HK-2 (cell line): ENCODE results near the gene RAB5A.
"Not testable (repeated sequence)": the region's sequence is repeated elsewhere in the genome, so short reads cannot be mapped to it uniquely, and the experiment has no call there.

Experiments used
- DNase-seq: peaks from one replicate; pipeline ENCODE4 v3.0.0-alpha.2; 2018; ENCODE audit not compliant: unreplicated experiment

Gene RAB5A

DNA sequence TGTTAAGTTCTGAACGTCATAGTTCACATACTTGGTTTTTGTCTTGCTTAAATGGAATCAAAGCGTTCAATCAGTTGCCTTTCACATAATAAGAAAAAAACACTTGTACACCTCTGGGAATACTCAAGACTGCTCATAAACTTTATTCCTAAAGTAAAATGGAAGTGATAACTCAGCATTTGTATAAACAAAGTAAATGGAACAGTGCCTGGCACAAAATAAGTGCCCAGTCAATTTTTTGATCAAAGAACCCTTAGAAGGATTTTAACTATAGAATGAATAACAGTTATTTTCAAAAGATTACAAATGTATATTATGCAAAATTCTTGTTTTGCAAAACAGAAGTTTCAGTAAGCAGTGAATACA, 1.3 kb downstream of the RAB5A start:
- no peak for DNase-seq

DNA sequence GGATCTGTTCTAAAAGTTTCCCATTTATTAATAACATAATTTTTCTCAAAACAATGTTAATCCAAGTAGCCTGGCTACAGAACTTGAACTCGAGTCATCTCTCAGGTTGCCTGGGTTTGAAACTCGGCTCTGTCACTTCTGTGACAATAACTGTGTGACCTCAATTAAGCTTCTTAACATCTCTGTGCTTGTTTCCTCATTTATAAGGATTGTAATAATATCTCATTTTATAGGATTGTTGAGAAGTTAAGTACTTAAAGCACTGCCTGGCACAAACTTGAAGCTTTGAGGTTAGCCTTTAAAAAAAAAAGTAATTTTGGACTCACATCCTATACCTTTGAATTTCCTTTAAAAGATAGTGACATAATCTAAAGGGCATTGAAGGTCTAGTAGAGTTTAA, 3.4 kb downstream of the RAB5A start:
- DNase-seq, result no peak

DNA sequence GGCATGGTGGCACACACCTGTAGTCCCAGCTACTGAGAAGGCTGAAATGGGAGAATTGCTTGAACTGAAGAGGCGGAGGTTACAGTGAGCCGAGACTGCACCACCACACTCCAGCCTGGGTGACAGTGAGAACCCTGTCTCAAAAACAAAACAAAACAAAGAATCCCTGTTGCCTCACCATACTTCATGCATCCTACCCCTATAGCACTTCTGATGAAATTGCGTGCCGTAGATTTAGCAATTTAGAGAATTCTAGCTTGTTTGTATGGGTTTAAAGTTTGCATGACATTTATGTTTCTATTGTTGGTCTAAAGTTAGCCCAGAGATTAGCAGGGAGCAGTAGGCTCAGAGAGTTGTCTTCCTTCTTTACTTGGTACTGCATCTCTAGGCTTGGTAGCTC, 7.8 kb downstream of the RAB5A start:
- DNase-seq, result no peak

DNA sequence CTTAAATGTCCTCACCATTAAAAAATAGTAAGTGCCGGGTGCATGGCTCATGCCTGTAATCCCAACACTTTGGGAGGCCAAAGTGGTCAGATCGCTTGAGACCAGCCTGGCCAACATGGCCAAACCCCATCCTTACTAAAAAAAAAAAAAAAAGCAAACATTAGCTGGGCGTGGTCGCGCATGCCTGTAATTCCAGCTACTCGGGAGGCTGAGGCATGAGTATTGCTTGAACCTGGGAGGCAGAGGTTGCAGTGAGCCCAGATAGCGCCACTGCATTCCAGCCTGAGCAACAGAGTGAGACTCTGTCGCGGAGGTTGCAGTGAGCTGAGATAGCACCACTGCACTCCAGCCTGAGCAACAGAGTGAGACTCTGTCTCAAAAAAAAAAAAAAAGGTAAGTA, 10.5 kb downstream of the RAB5A start:
- not testable (repeated sequence) for DNase-seq

DNA sequence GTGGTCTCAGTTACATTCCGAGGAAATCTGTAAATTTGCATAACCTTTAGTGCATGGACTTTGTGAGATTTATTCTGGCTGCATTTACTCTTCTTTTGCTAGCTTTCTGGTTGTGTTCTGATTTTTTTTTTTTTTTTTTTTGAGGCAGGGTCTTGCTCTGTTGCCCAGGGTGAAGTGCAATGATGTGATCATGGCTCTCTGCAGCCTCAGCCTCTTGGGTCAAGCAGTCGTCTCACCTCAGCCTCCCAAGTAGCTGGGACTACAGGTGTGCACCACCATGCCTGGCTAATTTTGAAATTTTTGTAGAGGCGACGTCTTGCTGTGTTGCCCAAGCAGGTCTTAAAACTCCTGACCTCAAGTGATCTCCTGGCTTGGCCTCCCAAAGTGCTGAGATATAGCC, 12.6 kb downstream of the RAB5A start:
- no peak for DNase-seq

DNA sequence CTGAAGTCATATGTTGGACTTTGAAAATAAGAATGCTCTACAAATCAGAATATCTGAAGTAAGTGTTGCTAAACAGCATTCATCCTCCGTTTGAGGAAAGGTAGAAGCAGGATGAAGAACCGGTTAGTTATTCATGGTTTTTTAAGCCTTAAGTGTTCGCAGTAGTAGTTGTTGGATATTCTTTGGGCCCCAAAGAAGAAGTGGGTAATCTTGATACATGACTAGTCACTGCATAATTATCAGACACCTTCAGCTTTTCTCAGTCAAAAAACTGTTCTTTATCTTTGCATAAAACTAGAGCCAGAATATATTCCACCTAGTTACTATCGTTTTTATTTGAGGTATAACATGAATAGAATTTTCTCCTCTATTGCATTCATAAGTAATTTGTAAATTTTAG, 13.8 kb downstream of the RAB5A start:
- no peak for DNase-seq

DNA sequence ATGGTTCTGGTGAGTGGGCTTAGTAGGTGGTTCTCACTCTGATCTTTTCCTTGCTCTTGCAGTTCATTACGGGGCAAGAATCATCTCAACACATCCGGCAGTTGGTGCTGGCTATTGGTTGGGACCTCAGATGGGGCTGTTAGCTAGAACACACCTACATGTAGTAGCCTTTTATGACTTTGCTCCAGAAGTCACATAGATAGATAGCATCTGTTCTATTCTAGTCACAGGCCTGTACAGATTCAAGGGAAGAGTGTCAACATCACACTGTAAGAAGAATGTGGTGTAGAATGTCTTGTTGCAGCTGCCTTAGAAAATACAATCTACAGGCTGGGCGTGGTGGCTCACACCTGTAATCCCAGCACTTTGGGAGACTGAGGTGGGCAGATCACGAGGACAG, 15.1 kb downstream of the RAB5A start:
- no peak for DNase-seq

DNA sequence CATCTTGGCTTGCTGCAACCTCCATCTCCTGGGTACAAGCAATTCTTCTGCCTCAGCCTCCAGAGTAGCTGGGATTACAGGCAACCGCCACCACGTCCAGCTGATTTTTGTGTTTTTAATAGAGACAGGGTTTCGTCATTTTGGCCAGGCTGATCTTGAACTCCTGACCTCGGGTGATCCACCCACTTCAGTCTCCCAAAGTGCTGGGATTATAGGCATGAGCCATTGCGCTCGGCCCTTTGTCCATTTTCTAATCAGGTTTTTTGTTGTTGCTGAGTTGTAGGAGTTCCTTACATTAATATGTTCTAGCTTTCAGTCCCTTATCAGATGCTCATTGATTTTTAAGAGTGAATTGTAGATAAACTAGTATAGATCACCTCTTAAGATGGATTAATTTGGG, 20.3 kb downstream of the RAB5A start:
- DNase-seq, result no peak

DNA sequence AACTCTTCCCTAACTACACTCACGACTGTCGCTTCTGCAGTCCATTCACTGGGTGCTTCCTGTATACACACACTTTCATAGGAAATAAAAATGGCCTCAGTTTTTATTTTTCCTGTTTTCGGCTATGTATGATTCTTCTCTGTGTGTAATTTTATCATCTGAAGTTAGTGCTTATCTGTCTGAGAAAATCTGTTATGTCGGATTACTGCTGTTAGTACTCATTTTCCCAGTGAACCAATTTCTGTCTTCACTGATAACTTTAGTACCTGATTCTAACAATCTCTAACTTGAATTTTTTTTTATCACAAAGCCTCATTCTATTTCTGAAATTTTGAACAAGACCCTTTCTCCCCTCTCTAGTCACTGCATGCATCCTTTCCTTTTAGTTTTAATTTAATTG, 20.9 kb downstream of the RAB5A start:
- DNase-seq, result no peak

DNA sequence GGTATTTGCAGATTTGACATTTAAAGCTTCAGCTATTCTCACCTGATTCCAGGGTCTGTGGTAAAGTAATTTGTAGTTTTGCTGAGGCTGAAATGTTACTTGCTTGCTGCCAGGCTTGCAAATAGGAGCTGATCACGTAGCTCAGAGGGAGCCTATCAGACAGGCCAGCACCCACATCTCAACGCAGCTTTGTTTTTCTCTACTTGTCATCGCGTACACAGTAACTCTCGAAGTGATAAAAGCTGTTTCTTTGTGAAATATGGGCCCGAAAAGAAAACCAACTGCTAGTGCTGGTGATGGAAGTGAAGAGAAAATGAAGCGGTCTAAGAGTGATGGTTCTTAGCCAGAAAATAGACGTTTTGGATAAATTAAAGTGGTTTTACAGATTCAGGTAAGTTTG, 23.4 kb downstream of the RAB5A start:
- no peak for DNase-seq

DNA sequence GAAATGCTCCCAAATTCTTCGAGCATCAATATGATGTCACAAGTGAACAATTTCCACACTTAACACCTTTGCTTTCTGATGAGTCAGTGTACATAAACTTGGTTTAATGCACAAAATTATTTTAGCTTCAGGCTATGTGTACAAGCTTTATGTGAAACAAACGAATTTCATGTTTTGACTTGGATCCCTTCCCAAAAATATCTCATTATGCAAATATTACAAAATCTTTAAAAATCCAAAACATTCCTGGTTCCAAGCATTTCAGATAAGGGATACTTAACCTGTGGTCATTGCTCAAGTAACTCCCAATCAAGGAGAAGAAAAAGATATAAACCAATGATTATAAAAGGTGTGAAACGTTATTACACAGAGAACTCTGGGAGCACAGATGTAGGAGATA, 25.2 kb downstream of the RAB5A start:
- DNase-seq, result no peak

DNA sequence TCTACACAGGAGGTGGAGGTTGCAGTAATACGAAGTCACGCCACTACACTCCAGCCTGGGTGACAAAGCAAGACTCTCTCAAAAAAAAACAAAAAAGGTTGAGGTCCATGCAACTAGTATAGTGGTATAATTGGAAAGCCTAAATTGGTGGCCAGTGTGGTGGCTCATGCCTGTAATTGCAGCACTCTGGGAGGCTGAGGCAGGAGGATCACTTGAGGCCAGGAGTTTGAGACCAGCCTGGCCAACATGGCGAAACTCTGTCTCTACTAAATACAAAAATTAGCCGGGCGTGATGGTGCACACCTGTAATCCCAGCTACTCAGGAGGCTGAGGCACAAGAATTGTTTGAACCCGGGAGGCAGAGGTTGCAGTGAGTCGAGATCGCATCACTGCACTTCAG, 42.0 kb downstream of the RAB5A start:
- not testable (repeated sequence) for DNase-seq

DNA sequence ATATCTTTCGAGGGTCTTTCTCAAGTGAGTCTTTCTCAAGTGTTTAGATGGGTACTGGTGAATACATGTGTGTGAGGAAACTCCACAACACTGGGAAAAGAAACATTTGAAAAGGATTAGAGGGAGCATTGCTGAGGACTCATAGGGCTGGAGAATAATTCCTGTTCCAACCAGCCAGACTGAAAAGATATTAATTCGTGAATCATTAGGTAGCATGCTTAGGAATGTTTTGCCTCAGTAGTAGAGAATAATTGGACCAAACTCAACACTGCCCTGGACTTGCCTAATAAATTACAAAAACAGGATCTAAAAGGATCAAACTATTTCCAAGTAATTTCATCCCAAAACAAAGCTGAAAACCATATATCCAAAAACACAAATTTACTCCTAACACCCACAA, 47.9 kb downstream of the RAB5A start:
- DNase-seq, result no peak

DNA sequence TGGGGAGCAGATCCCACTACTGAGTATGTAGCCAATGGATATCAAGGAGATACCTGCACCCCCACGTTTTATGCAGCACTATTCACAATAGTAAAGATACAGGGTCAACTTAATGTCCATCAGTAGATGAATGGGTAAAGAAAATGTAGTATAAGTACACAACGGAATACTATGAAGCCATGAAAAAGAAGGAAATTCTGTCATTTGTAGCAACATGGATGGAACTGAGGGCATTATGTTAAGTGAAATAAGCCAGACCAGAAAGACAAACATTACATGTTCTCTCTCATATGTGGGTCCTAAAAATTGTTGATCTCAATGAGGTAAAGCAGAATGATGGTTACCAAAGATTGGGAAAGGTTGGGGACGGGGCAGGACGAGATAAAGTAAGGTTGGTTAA, 50.6 kb downstream of the RAB5A start:
- DNase-seq, result no peak

DNA sequence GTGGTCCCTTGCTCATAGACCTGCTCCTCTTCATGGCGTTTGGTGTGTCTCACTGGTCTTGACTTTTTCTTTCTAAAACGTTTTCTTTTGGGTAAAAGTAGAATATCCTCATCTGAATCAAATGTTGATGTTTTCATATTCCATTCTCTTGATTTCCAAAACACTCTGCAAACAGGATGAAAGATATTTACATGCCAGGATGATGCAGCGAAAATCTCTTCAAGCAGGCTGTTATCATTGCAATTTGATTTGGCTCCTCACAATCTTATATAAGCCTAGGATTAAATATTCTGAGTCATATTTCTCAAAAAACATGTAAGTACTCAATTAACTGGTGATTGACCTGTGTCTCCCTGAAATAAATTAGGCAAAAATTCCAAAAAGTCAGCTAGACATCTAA, 55.0 kb downstream of the RAB5A start:
- DNase-seq, result no peak

DNA sequence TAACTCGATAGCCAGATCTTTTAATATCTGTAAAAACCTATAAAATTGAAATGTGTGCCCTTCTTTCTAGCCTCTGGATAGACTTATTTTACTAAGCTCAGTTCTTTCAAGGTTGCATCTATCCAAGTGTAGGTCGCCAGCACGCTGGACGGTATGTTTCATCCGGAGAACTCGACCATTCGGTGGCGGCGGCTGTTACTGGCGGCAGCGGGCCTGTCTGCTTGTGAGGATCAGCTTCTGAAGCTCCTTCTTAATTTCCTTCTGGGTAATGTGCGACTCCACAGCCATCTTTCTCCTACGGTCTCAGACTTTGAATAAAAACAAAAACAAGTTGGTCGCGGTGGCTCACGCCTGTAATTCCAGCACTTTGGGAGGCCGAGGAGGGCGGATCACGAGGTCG, 61.1 kb downstream of the RAB5A start:
- DNase-seq, result no peak

DNA sequence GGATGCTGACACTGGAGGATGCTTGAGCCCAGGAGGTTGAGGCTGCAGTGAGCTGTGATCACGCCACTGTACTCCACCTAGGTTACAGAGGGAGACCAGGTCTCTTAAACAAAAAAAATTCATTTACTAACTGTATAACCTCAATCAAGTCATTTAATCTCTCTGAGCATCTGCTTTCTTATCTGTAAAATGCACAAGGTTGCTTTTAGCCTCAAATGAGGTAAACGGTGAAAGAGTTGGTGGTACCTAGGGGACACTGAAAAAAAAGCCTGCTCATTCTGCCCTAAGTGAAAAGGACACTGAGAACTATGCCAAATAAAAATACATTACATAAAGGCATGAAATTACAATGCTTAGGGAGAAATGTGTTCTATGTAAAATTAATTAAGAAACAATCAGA, 61.7 kb downstream of the RAB5A start:
- DNase-seq, result no peak

DNA sequence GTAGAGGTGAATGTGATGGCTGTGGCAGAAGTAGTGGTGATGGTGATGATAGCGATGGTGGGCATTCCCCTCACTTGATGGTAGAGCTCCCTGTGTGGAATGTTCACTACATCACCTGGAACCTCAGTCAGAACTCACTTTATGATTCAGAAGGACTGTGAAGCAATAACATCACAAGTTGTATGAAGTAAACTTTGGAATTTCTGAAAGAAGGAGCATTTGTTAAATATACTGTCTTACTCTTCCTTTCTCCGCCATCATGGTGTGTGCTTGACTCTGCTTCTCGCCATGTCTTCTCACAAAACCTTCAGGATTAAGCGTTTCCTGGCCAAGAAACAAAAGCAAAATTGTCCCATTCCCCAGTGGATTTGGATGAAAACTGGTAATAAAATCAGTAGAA, 65.3 kb downstream of the RAB5A start, which contains the start of gene PP2D1:
Gene PP2D1, minus strand, starts transcription at position 101 of the 400 bp plus-strand sequence. CDS start 192 bp downstream, outside the sequence.
- DNase-seq, result no peak

DNA sequence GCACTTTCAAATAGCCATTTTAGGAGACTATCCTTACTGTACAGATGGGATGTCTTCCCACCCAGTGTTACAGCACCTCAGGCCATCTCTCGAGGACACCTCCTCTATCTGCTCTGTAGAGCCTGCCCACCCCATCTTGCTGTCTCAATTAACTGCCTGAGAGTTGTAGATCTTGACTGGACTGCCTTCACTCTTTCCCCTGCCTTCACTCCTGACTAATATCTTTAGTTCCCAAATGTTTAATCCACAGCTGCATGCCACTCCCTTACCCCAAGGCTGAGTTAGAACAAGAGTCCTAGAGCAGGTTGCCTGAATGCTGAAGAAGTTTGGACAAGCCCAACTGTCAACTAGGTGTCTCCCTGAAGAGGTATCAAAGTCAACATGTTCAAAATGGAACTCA, 66.5 kb downstream of the RAB5A start:
- DNase-seq, result no peak

DNA sequence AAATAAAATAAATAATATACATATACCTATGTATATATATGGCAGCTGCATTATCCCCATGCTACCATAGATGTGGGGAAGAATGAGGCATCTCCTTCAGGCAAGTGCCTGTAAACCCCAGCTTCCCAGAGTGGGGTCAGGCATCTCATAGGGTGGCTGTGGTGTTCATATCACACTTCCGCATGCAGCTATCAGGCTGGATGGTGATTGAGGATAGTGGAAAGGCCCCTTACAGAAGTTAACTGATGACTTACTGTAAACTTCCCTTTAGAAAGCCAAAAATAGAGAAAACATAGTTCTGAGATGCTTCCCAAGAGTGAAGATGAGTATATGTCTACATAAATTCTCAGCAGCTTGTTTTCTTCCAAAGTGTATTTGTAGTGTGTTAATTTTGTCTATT, 68.6 kb downstream of the RAB5A start:
- DNase-seq, result no peak

DNA sequence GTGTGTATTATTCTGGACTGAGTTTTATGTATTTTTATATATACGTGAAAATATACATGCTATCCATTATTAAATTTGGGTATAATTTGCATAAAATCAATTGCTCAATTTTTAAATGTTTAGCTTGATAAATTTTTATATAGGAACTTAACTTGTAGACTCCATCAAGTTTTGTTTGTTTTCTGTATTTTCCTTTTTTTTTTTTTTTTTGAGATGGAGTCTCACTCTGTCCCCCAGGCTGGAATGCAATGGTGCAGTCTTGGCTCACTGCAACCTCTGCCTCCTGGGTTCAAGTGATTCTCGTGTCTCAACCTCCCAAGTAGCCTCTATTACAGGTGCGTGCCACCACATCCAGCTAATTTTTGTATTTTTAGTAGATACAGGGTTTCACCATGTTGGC, 69.2 kb downstream of the RAB5A start:
- not testable (repeated sequence) for DNase-seq

DNA sequence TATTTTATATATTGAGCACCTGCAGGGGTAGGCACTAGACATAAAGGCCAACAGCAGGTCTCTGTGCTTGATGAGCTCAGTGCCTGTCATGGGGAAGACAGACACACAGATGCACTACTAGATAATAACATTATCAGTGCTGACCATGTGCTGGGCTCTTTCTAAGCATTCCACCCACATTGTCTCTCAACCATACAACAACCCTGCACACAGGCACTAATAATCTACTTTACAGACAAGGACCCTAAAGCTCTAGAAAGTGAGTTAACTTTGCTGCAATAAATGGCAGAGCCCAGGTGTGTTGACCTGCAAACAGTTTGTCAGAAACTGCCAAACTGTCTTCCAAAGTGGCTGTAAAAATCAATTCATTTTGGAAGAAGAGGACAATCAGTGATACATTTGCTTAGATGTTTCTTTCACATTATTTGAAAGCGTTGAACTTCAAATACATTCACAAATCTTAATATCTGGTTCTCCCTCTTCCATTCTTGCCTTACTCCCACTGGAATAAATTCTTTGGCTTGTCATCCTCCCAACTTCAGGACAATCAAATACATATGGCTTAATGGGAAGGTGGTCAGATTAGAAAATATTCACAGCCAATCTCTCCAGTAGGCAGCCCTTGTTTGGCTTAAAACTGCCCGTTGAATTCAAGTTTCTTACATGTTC, 76.2 kb downstream of the RAB5A start:
- no peak for DNase-seq

DNA sequence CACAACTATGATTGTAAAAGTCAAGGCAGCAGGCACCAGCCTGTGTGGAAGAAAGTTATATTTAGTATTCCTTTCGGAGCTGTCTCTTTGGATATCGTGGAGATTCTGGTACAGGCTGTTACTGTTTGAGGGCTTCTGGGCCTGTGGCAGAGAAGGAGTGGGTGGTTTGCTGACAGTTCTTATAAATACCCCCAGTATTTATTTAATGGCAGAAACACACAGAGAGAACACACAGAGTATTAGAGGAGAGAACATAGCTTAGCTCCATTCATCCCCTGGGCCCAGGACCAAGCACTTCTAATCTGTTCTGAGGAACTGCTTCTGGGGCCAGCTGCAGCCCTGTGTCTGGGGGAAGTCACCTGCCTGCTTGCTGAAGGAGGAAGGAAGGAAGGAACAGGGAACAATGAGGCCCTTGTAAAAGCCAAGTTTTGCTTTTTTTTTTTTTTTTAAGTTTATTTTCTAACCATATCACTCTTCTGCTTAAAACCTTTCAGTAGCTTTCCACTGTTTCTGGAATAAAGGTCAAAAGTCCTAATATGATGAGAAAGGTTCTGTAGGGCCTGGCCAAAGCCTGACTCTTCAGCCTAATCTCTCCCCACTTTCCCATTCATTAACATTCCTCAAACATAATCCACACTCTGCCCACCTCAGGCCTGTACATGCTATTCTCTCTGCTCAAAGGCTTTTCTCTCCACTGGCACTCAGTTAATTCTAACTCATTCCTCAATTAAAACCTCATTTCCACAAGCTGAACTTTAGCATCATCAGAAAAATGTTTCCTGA, 76.9 kb downstream of the RAB5A start:
- no peak for DNase-seq

DNA sequence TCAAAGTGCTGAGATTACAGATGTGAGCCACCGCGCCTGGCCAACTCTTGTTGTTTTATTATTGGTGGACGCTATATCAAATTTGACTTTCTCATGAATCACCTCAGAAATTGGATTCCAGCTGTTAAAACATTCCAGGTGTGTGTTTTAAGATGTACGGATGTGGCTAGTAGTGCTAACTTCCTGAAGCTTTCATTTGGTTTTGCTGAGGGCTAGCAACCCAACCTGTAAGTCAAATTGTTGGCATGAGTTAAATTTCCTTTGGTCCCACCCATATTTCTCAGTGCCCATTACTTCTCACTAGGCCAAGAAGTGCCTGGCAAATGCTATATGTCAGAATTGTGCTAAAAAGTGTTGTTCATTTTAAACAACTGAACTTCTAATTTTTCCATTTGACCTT, 80.2 kb downstream of the RAB5A start:
- no peak for DNase-seq
